ENCODE data around the gene GPR162.

Gene GPR162

GRCh38 chr12:6823182-6824084, 1.8 kb downstream of the GPR162 start:
- DNase-seq, result no peak

- DNase-seq, result no peak
Measured at GRCh38 chr12:6824085-6824775, 2.6 kb downstream of the GPR162 start.

- no peak for DNase-seq
Measured at GRCh38 chr12:6824901-6825381, 3.3 kb downstream of the GPR162 start.

GRCh38 chr12:6825398-6826124, 3.9 kb downstream of the GPR162 start:
- DNase-seq, result peak; percentile 67 to 97

GRCh38 chr12:6826125-6826733, 4.6 kb downstream of the GPR162 start:
- no peak for DNase-seq

- no peak for DNase-seq
Measured at GRCh38 chr12:6826734-6827436, 5.3 kb downstream of the GPR162 start.

GRCh38 chr12:6827437-6827911, 5.9 kb downstream of the GPR162 start:
- DNase-seq, result peak; percentile 23 to 40

- no peak for DNase-seq
Measured at GRCh38 chr12:6827982-6828780, 6.6 kb downstream of the GPR162 start, which contains the start of gene P3H3. P3H3 (plus strand) TSS chr12:6828407; CDS start chr12:6828441, 34 bp downstream.

GRCh38 chr12:6828781-6829535, 7.3 kb downstream of the GPR162 start:
- no peak for DNase-seq

- no peak for DNase-seq
Measured at GRCh38 chr12:6829536-6830220, 8.1 kb downstream of the GPR162 start.

- DNase-seq, result no peak
Measured at GRCh38 chr12:6830286-6830890, 8.8 kb downstream of the GPR162 start.

GRCh38 chr12:6830999-6831398, 9.4 kb downstream of the GPR162 start:
- DNase-seq, result no peak

GRCh38 chr12:6831450-6831995, 9.9 kb downstream of the GPR162 start:
- DNase-seq, result no peak

- DNase-seq, result no peak
Measured at GRCh38 chr12:6832125-6832524, 10.5 kb downstream of the GPR162 start.

- DNase-seq, result no peak
Measured at GRCh38 chr12:6833189-6833890, 11.7 kb downstream of the GPR162 start.

GRCh38 chr12:6834254-6834653, 12.6 kb downstream of the GPR162 start:
- no peak for DNase-seq

- DNase-seq, result no peak
Measured at GRCh38 chr12:6834873-6835272, 13.3 kb downstream of the GPR162 start.

GRCh38 chr12:6836851-6837250, 15.2 kb downstream of the GPR162 start:
- no peak for DNase-seq
